ENCODE measurements around the gene CHRNA4. TPM values are rescaled to one million over a fixed set of nuclear protein-coding genes. Genes with fewer than 3 reads are reported as not detected.

Gene CHRNA4
- total and polyA plus RNA-seq, 9 of the 15 experiments (the other 6 are each of a cell fraction or from before 2014, with no cell fraction given), result not detected

DNA sequence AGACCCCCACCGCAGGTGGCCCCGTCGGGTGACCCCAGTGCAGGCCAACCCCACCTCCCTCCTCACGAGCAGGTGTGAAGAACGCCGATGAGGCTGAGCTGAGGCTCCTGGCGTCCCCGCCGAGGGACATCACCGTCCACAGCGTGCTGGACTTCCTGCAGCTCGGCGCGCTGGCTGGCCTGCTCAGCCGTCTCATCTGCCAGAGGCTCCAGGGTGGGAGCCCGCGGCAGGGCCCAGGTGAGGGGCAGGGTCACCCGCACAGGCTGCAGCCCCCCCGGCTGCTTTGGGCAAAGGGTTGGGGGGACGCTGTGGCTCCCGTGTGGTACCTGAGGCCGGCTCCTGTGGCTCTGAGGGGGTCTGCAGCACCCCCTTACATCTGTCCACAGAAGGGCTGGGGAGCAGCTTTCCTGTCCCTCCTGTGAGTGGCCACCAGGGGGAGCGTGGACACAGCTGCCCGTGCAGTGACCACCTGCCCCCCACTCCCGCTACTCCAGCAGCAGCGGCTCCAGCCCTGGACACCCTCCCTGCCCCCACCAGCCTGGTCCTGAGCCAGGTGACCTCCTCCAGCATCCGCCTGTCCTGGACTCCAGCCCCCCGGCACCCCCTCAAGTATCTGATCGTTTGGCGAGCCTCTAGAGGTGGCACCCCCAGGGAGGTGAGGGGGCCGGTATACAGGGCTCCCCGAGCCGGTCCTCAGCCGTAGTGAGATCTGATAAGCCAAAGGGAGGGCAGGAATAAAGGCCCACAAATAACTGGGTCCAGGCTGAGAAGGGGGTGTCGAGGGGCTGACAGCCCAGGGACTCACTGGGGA lies 51.7 kb downstream of the CHRNA4 start (continued):
- TF ChIP-seq, protein P1, sequence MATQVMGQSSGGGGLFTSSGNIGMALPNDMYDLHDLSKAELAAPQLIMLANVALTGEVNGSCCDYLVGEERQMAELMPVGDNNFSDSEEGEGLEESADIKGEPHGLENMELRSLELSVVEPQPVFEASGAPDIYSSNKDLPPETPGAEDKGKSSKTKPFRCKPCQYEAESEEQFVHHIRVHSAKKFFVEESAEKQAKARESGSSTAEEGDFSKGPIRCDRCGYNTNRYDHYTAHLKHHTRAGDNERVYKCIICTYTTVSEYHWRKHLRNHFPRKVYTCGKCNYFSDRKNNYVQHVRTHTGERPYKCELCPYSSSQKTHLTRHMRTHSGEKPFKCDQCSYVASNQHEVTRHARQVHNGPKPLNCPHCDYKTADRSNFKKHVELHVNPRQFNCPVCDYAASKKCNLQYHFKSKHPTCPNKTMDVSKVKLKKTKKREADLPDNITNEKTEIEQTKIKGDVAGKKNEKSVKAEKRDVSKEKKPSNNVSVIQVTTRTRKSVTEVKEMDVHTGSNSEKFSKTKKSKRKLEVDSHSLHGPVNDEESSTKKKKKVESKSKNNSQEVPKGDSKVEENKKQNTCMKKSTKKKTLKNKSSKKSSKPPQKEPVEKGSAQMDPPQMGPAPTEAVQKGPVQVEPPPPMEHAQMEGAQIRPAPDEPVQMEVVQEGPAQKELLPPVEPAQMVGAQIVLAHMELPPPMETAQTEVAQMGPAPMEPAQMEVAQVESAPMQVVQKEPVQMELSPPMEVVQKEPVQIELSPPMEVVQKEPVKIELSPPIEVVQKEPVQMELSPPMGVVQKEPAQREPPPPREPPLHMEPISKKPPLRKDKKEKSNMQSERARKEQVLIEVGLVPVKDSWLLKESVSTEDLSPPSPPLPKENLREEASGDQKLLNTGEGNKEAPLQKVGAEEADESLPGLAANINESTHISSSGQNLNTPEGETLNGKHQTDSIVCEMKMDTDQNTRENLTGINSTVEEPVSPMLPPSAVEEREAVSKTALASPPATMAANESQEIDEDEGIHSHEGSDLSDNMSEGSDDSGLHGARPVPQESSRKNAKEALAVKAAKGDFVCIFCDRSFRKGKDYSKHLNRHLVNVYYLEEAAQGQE (IDR thresholded peaks at IDR 0.05; ENCODE audit: borderline replicate concordance), result peak; percentile 65; the same call in 1 of the 2 replicates
- TF ChIP-seq, protein P1 (CRISPR knock-in tag; IDR thresholded peaks at IDR 0.05; ENCODE audit: low read depth), result no peak
- TF ChIP-seq, protein P2, sequence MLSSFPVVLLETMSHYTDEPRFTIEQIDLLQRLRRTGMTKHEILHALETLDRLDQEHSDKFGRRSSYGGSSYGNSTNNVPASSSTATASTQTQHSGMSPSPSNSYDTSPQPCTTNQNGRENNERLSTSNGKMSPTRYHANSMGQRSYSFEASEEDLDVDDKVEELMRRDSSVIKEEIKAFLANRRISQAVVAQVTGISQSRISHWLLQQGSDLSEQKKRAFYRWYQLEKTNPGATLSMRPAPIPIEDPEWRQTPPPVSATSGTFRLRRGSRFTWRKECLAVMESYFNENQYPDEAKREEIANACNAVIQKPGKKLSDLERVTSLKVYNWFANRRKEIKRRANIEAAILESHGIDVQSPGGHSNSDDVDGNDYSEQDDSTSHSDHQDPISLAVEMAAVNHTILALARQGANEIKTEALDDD (IDR thresholded peaks at IDR 0.05), result no peak
- TF ChIP-seq SPI1 (IDR thresholded peaks at IDR 0.05; ENCODE audit: borderline replicate concordance, low read depth, low read length) (no peak), BCOR (IDR thresholded peaks at IDR 0.05) (no peak), KLF6 (CRISPR knock-in tag; IDR thresholded peaks at IDR 0.05; ENCODE audit: borderline replicate concordance) (no peak), ZNF24 (IDR thresholded peaks at IDR 0.05) (no peak), TCF3 (CRISPR knock-in tag; IDR thresholded peaks at IDR 0.05) (no peak), RBM14 (IDR thresholded peaks at IDR 0.05; ENCODE audit: borderline replicate concordance, insufficient read depth, low read depth, low read length) (no peak)
- TF ChIP-seq, protein P3, sequence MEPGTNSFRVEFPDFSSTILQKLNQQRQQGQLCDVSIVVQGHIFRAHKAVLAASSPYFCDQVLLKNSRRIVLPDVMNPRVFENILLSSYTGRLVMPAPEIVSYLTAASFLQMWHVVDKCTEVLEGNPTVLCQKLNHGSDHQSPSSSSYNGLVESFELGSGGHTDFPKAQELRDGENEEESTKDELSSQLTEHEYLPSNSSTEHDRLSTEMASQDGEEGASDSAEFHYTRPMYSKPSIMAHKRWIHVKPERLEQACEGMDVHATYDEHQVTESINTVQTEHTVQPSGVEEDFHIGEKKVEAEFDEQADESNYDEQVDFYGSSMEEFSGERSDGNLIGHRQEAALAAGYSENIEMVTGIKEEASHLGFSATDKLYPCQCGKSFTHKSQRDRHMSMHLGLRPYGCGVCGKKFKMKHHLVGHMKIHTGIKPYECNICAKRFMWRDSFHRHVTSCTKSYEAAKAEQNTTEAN (CRISPR knock-in tag; IDR thresholded peaks at IDR 0.05), result no peak
- TF ChIP-seq, protein P4, sequence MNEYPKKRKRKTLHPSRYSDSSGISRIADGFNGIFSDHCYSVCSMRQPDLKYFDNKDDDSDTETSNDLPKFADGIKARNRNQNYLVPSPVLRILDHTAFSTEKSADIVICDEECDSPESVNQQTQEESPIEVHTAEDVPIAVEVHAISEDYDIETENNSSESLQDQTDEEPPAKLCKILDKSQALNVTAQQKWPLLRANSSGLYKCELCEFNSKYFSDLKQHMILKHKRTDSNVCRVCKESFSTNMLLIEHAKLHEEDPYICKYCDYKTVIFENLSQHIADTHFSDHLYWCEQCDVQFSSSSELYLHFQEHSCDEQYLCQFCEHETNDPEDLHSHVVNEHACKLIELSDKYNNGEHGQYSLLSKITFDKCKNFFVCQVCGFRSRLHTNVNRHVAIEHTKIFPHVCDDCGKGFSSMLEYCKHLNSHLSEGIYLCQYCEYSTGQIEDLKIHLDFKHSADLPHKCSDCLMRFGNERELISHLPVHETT (CRISPR knock-in tag; conservative IDR thresholded peaks at IDR 0.05 in 1 of 2, IDR thresholded peaks at IDR 0.05 in 1 of 2), result no peak
- TF ChIP-seq, protein P5, sequence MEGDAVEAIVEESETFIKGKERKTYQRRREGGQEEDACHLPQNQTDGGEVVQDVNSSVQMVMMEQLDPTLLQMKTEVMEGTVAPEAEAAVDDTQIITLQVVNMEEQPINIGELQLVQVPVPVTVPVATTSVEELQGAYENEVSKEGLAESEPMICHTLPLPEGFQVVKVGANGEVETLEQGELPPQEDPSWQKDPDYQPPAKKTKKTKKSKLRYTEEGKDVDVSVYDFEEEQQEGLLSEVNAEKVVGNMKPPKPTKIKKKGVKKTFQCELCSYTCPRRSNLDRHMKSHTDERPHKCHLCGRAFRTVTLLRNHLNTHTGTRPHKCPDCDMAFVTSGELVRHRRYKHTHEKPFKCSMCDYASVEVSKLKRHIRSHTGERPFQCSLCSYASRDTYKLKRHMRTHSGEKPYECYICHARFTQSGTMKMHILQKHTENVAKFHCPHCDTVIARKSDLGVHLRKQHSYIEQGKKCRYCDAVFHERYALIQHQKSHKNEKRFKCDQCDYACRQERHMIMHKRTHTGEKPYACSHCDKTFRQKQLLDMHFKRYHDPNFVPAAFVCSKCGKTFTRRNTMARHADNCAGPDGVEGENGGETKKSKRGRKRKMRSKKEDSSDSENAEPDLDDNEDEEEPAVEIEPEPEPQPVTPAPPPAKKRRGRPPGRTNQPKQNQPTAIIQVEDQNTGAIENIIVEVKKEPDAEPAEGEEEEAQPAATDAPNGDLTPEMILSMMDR (IDR thresholded peaks at IDR 0.05 in 2 of 3, conservative IDR thresholded peaks at IDR 0.05 in 1 of 3; ENCODE audit: insufficient read depth in 2 of 3, low read depth in 1 of 3, low read length in 3 of 3), result peak; percentile 73 to 84 (median 78)

Measured in K562 (cell line).